GM23338 (cell line): ENCODE data around the gene PDE4C. TPM values are rescaled to one million over a fixed set of nuclear protein-coding genes. Genes with fewer than 3 reads are reported as not detected.

ENCODE experiments used
- ATAC-seq: fragments of 200-7000 bp; cut with Tn5 transposase; 3 replicates; pipeline ENCODE4 v1.9.1; 2020
- DNase-seq: peaks from one replicate; pipeline ENCODE4 v3.0.0-alpha.2; 2015; ENCODE audit warnings: low spot score
- H2AFZ ChIP-seq: fragments of 200-600 bp; sonication (generic); 2 replicates; pipeline ENCODE4 v1.8.0; 2016; ENCODE audit warnings: antibody characterized with exemption, mild to moderate bottlenecking, moderate library complexity
- H3F3A ChIP-seq: fragments of 200-600 bp; sonication (generic); replicated peaks from 2 replicates; pipeline ENCODE4 v1.8.0; 2017; ENCODE audit warnings: antibody characterized with exemption, mixed run types, low read depth
- H3K27ac ChIP-seq: fragments of 200-600 bp; sonication (generic); 2 replicates; pipeline ENCODE4 v1.6.1; 2016; ENCODE audit warnings: low read depth
- H3K27me3 ChIP-seq: fragments of 200-600 bp; sonication (generic); 2 replicates; pipeline ENCODE4 v1.8.0; 2016; ENCODE audit warnings: mild to moderate bottlenecking, mixed run types, moderate library complexity; ENCODE audit not compliant: insufficient read depth
- H3K36me3 ChIP-seq: fragments of 200-600 bp; sonication (generic); 2 replicates; pipeline ENCODE4 v1.8.0; 2016; ENCODE audit warnings: mild to moderate bottlenecking; ENCODE audit not compliant: insufficient read depth
- H3K4me1 ChIP-seq: fragments of 200-600 bp; sonication (generic); 2 replicates; pipeline ENCODE4 v1.8.0; 2016; ENCODE audit warnings: mild to moderate bottlenecking, moderate library complexity; ENCODE audit not compliant: insufficient read depth
- H3K4me2 ChIP-seq: fragments of 200-600 bp; sonication (generic); 2 replicates; pipeline ENCODE4 v1.7.1; 2017; ENCODE audit warnings: mixed run types
- H3K4me3 ChIP-seq: fragments of 200-600 bp; sonication (generic); 2 replicates; pipeline ENCODE4 v1.6.1; 2016; ENCODE audit warnings: mixed run types
- H3K79me2 ChIP-seq: fragments of 200-600 bp; sonication (generic); replicated peaks from 2 replicates; pipeline ENCODE4 v1.8.0; 2017; ENCODE audit warnings: mild to moderate bottlenecking; ENCODE audit not compliant: insufficient read depth
- H3K9me2 ChIP-seq: fragments of 200-600 bp; sonication (generic); 2 replicates; pipeline ENCODE4 v1.8.0; 2017; ENCODE audit not compliant: insufficient read depth
- H4K20me1 ChIP-seq: fragments of 200-600 bp; sonication (generic); replicated peaks from 2 replicates; pipeline ENCODE4 v1.8.0; 2017; ENCODE audit warnings: mild to moderate bottlenecking; ENCODE audit not compliant: insufficient read depth
- H3K27ac Mint-ChIP-seq: 2 replicates; pipeline ENCODE4 v1.8.0; 2020; ENCODE audit warnings: inconsistent platforms, mild to moderate bottlenecking, moderate library complexity, mixed read lengths
- H3K27me3 Mint-ChIP-seq: 3 replicates; pipeline ENCODE4 v1.8.0; 2022; ENCODE audit warnings: low read depth, mild to moderate bottlenecking, moderate library complexity, mixed read lengths, inconsistent platforms; ENCODE audit not compliant: insufficient read depth, poor library complexity
- H3K36me3 Mint-ChIP-seq: 3 replicates; pipeline ENCODE4 v1.8.0; 2021; ENCODE audit warnings: low read depth, mild to moderate bottlenecking, inconsistent platforms, moderate library complexity, mixed read lengths
- H3K4me1 Mint-ChIP-seq: 3 replicates; pipeline ENCODE4 v1.8.0; 2020; ENCODE audit warnings: mild to moderate bottlenecking, inconsistent platforms, mixed read lengths
- H3K4me3 Mint-ChIP-seq: 3 replicates; pipeline ENCODE4 v1.8.0; 2021; ENCODE audit warnings: moderate library complexity, mild to moderate bottlenecking, inconsistent platforms, mixed read lengths
- H3K9me3 Mint-ChIP-seq: 3 replicates; pipeline ENCODE4 v1.8.0; 2020; ENCODE audit warnings: moderate library complexity, mild to moderate bottlenecking, inconsistent platforms, mixed read lengths
- CREB1 ChIP-seq: fragments of 250-450 bp; sonication (Bioruptor Pico); IDR thresholded peaks from 2 replicates; pipeline ENCODE4 v1.5.0; 2020; ENCODE audit warnings: low read depth, mild to moderate bottlenecking, moderate library complexity
- CTCF ChIP-seq, 2 experiments: fragments of 200-600 bp in 1 of 2; sonication (generic) in 1 of 2; conservative IDR thresholded peaks; 2 replicates each; pipeline versions ENCODE4 v1.5.1 to v1.6.1; 2016 to 2017; ENCODE audit warnings: antibody characterized with exemption in 2 of 2, low read depth in 2 of 2, mild to moderate bottlenecking in 2 of 2, moderate library complexity in 1 of 2
- ETS1 ChIP-seq: IDR thresholded peaks from 2 replicates; pipeline ENCODE4 v1.6.1; 2016; ENCODE audit warnings: antibody characterized with exemption
- EZH2 ChIP-seq: fragments of 200-600 bp; sonication (generic); IDR thresholded peaks from one replicate; pipeline ENCODE4 v1.8.0; 2017; ENCODE audit warnings: antibody characterized with exemption, mild to moderate bottlenecking, low read depth; ENCODE audit not compliant: unreplicated experiment
- EZH2phosphoT487 ChIP-seq: fragments of 200-600 bp; sonication (generic); IDR thresholded peaks from one replicate; pipeline ENCODE4 v1.8.1; 2018; ENCODE audit warnings: antibody characterized with exemption; ENCODE audit not compliant: unreplicated experiment
- JUNB ChIP-seq: IDR thresholded peaks from one replicate; pipeline ENCODE4 v1.6.1; 2016; ENCODE audit warnings: antibody characterized with exemption; ENCODE audit not compliant: unreplicated experiment
- NANOG ChIP-seq: IDR thresholded peaks from 2 replicates; pipeline ENCODE4 v1.6.1; 2016; ENCODE audit warnings: antibody characterized with exemption, borderline replicate concordance
- POLR2AphosphoS5 ChIP-seq: IDR thresholded peaks from 2 replicates; pipeline ENCODE4 v1.6.1; 2016; ENCODE audit warnings: antibody characterized with exemption, low read depth
- REST ChIP-seq: IDR thresholded peaks from one replicate; pipeline ENCODE4 v1.6.1; 2018; ENCODE audit warnings: antibody characterized with exemption; ENCODE audit not compliant: unreplicated experiment
- STAT1 ChIP-seq: IDR thresholded peaks from one replicate; pipeline ENCODE4 v1.6.1; 2016; ENCODE audit warnings: antibody characterized with exemption; ENCODE audit not compliant: unreplicated experiment
- ZNF114 ChIP-seq: fragments of 250-450 bp; sonication (Bioruptor Pico); IDR thresholded peaks from 2 replicates; pipeline ENCODE4 v1.5.0; 2020; ENCODE audit warnings: mild to moderate bottlenecking, moderate library complexity
- ZNF331 ChIP-seq: fragments of 250-450 bp; sonication (Bioruptor Pico); IDR thresholded peaks from 2 replicates; pipeline ENCODE4 v1.5.0; 2020; ENCODE audit warnings: low read depth, mild to moderate bottlenecking, moderate library complexity
- ZNF462 ChIP-seq: fragments of 250-450 bp; sonication (Bioruptor Pico); IDR thresholded peaks from 2 replicates; pipeline ENCODE4 v1.5.0; 2020; ENCODE audit warnings: mild to moderate bottlenecking, moderate library complexity
- polyA plus RNA-seq: library from polyadenylated mRNA; unstranded; fragments of >200 nt; fragmentation: Nextera tagmentation; extraction: Ambion mirVana; gene quantifications from 2 replicates; pipeline ENCODE4 v1.2.1, GENCODE V29; 2016
- total RNA-seq: library from RNA; depleted of rRNA; stranded (reverse); fragments of >200 nt; shearing (Covaris generic); gene quantifications from 2 replicates; pipeline ENCODE4 v1.2.3, GENCODE V29; 2014

The PDE4C gene
- total and polyA plus RNA-seq, 2 experiments from 2014 or later, result 1.6 to 3.6 TPM

GRCh38 chr19:18191640-18192062 lies 34.6 kb downstream of the PDE4C start:
- Mint-ChIP-seq H3K4me3 (peak overlapping the region; percentile 89; the same call in 2 of the 3 replicates), H3K4me1 (peaks cover 18% of the 10 kb centered on the region; the same call in 2 of the 3 replicates), H3K36me3 (peaks cover 11% of the 10 kb centered on the region; the same call in 2 of the 3 replicates), H3K27me3 (peaks cover 18% of the 10 kb centered on the region), H3K9me3 (peaks cover 4% of the 10 kb centered on the region; the same call in 1 of the 3 replicates), H3K27ac (peak overlapping the region; percentile 76)
- Histone ChIP-seq H3K9me2 (no peaks in the 10 kb centered on the region), H2AFZ (no peak overlapping the region), H4K20me1 (peaks cover 15% of the 10 kb centered on the region), H3F3A (peaks cover 22% of the 10 kb centered on the region; the same call in 1 of the 2 replicates), H3K79me2 (peaks cover 6% of the 10 kb centered on the region), H3K27me3 (no peaks in the 10 kb centered on the region), H3K4me3 (no peak overlapping the region), H3K27ac (peak overlapping the region; percentile 68), H3K36me3 (no peaks in the 10 kb centered on the region), H3K4me1 (peaks cover 11% of the 10 kb centered on the region; the same call in 1 of the 2 replicates), H3K4me2 (peak overlapping the region; percentile 64; the same call in 1 of the 2 replicates)
- no peak for DNase-seq
- TF ChIP-seq ZNF114 (no peak), EZH2 (no peak), CTCF (conservative IDR thresholded peaks at IDR 0.05; ENCODE audit: low read depth in 2 of 2) (no peak; a peak in 1 of 4 replicates), JUNB (no peak), ZNF462 (CRISPR knock-in tag) (no peak), POLR2AphosphoS5 (no peak), ETS1 (no peak), CREB1 (no peak), EZH2phosphoT487 (no peak), ZNF331 (CRISPR knock-in tag) (no peak), REST (no peak), NANOG (no peak), STAT1 (no peak)
- no peak for ATAC-seq
